H1 (cell line): ENCODE results near the gene ATPAF2. TPM values are rescaled to one million over a fixed set of nuclear protein-coding genes. Genes with fewer than 3 reads are reported as not detected.

Experiments
- ASH2L ChIP-seq: fragments of 200-600, 300-600 bp; sonication (generic); IDR thresholded peaks from one replicate; pipeline ENCODE4 v1.7.1; 2017; ENCODE audit warnings: low read length
- ATF2 ChIP-seq: IDR thresholded peaks from 2 replicates; pipeline ENCODE4 v1.6.1; 2012; ENCODE audit warnings: low read length, inconsistent platforms
- CEBPB ChIP-seq: IDR thresholded peaks from 2 replicates; pipeline ENCODE4 v1.6.1; 2012; ENCODE audit warnings: low read depth, low read length
- CREB1 ChIP-seq: IDR thresholded peaks from 2 replicates; pipeline ENCODE4 v1.6.1; 2012; ENCODE audit warnings: inconsistent platforms
- CTBP2 ChIP-seq: IDR thresholded peaks from 2 replicates; pipeline ENCODE4 v1.7.0; 2011; ENCODE audit warnings: borderline replicate concordance, mild to moderate bottlenecking, moderate library complexity, mixed read lengths, low read length; ENCODE audit not compliant: insufficient read depth, insufficient read length
- CTCF ChIP-seq, 3 experiments: IDR thresholded peaks; 1 replicate in 2 of 3; 2 replicates in 1 of 3; pipeline versions ENCODE4 v1.5.1 to v1.6.1; 2011; ENCODE audit warnings: low read length in 3 of 3, mild to moderate bottlenecking in 3 of 3, inconsistent platforms in 2 of 3, low read depth in 1 of 3, moderate library complexity in 1 of 3; ENCODE audit not compliant: insufficient read depth in 1 of 3; ENCODE audit errors: control extremely low read depth in 1 of 3
- EGR1 ChIP-seq: IDR thresholded peaks from 2 replicates; pipeline ENCODE4 v1.6.1; 2011; ENCODE audit warnings: low read depth, low read length, borderline replicate concordance
- EP300 ChIP-seq, 2 experiments: IDR thresholded peaks; 1 replicate in 1 of 2; 2 replicates in 1 of 2; pipeline ENCODE4 v1.6.1; 2011 to 2012; ENCODE audit warnings: low read depth in 2 of 2, low read length in 2 of 2, mild to moderate bottlenecking in 2 of 2, borderline replicate concordance in 1 of 2, inconsistent platforms in 1 of 2, moderate library complexity in 1 of 2
- FOSL1 ChIP-seq: IDR thresholded peaks from 2 replicates; pipeline ENCODE4 v1.6.1; 2011; ENCODE audit warnings: mild to moderate bottlenecking, low read depth, low read length, moderate library complexity; ENCODE audit not compliant: insufficient read depth
- GTF2F1 ChIP-seq: IDR thresholded peaks from 2 replicates; pipeline ENCODE4 v1.6.1; 2012; ENCODE audit warnings: low read depth, low read length, improper control_type of control experiment, borderline replicate concordance
- HDAC6 ChIP-seq: IDR thresholded peaks from one replicate; pipeline ENCODE4 v1.7.1; 2012; ENCODE audit warnings: low read depth, mild to moderate bottlenecking, inconsistent platforms, low read length, moderate library complexity
- JUND ChIP-seq: IDR thresholded peaks from 2 replicates; pipeline ENCODE4 v1.6.1; 2011; ENCODE audit warnings: mild to moderate bottlenecking, improper control_type of control experiment, low read length
- KDM4A ChIP-seq: IDR thresholded peaks from one replicate; pipeline ENCODE4 v1.7.1; 2012; ENCODE audit warnings: low read depth, mild to moderate bottlenecking, moderate library complexity, low read length, inconsistent platforms; ENCODE audit not compliant: severe bottlenecking
- KDM5A ChIP-seq: fragments of 200-600 bp; IDR thresholded peaks from 2 replicates; pipeline ENCODE4 v1.7.1; 2012; ENCODE audit warnings: mild to moderate bottlenecking, low read length, inconsistent platforms, mixed read lengths
- POU5F1 ChIP-seq: IDR thresholded peaks from 2 replicates; pipeline ENCODE4 v1.6.1; 2011; ENCODE audit warnings: low read depth, mild to moderate bottlenecking, low read length, moderate library complexity
- RAD21 ChIP-seq, 2 experiments: IDR thresholded peaks in 1 of 2; conservative IDR thresholded peaks in 1 of 2; 2 replicates each; pipeline ENCODE4 v1.6.1; 2011; ENCODE audit warnings: low read depth in 2 of 2, low read length in 2 of 2, improper control_type of control experiment in 1 of 2, inconsistent platforms in 1 of 2, mild to moderate bottlenecking in 1 of 2, moderate library complexity in 1 of 2
- SIRT6 ChIP-seq: IDR thresholded peaks from one replicate; pipeline ENCODE4 v1.7.1; 2012; ENCODE audit warnings: low read length, inconsistent platforms
- SP4 ChIP-seq: IDR thresholded peaks from 2 replicates; pipeline ENCODE4 v1.6.1; 2012; ENCODE audit warnings: low read length, inconsistent platforms
- TAF1 ChIP-seq: IDR thresholded peaks from 2 replicates; pipeline ENCODE4 v1.6.1; 2011; ENCODE audit warnings: mild to moderate bottlenecking, low read depth, low read length
- polyA plus RNA-seq, 7 experiments: library from polyadenylated mRNA; depleted of rRNA in 3 of 7; stranded (reverse) in 5 of 7; unstranded in 2 of 7; fragments of >200 nt in 5 of 7; fragments of 200-250 nt in 2 of 7; gene quantifications; 1 replicate in 5 of 7; 2 replicates in 1 of 7; 4 replicates in 1 of 7; pipeline versions ENCODE4 v1.2.1 to v1.2.3, GENCODE V29; 2011 to 2013; ENCODE audit warnings: missing spikeins in 2 of 7, mixed read lengths in 2 of 7
- total RNA-seq: library from RNA; stranded (reverse); fragmentation: NEBNext Ultra II Directional; extraction: Animal tissue kit (Norgen Biotek cat#: 25700); gene quantifications from 2 replicates; pipeline ENCODE4 v1.2.1, GENCODE V29; 2021

ATPAF2 gene
- total and polyA plus RNA-seq, 2 of the 8 experiments (the other 6 are each of a cell fraction or from before 2014, with no cell fraction given): 19.6 to 22.9 TPM

- TF ChIP-seq ASH2L (peak; percentile 80), KDM4A (peak; percentile 87), CTBP2 (no peak), CREB1 (peak; percentile 75), ATF2 (peak; percentile 51; the same call in 1 of the 2 replicates), KDM5A (peak; percentile 65), RAD21 (IDR thresholded peaks at IDR 0.05 in 1 of 2, conservative IDR thresholded peaks at IDR 0.05 in 1 of 2; ENCODE audit: low read depth in 2 of 2, low read length in 2 of 2) (peak in 1 of 2 experiments; percentile 13; a peak in 1 of 4 replicates), POU5F1 (peak; percentile 24; the same call in 1 of the 2 replicates), CTCF (IDR thresholded peaks at IDR 0.05; ENCODE audit: control extremely low read depth in 1 of 3, insufficient read depth in 1 of 3, low read depth in 1 of 3, low read length in 3 of 3) (peak in 2 of 3 experiments; percentile 0 to 14; a peak in 1 of 4 replicates), HDAC6 (no peak), EP300 (IDR thresholded peaks at IDR 0.05; ENCODE audit: borderline replicate concordance in 1 of 2, low read depth in 2 of 2, low read length in 2 of 2) (peak; percentile 52 to 84; a peak in 2 of 3 replicates), EGR1 (peak; percentile 84), SIRT6 (no peak), CEBPB (no peak), GTF2F1 (peak; percentile 85; the same call in 1 of the 2 replicates), TAF1 (peak; percentile 97), JUND (0 out of 2 replicates have a peak, but pooled peaks have one; percentile 64), FOSL1 (0 out of 2 replicates have a peak, but pooled peaks have one; percentile 50), SP4 (peak; percentile 82; the same call in 1 of the 2 replicates)
Observed at GRCh38 chr17:18087610-18088491, 48.9 kb upstream of the ATPAF2 start, which contains the start of gene DRG2 (continued).
